ENCODE results near the gene TRAPPC2.
"Not testable (repeated sequence)": the region's sequence is repeated elsewhere in the genome, so short reads cannot be mapped to it uniquely, and the experiment has no call there.

DNA sequence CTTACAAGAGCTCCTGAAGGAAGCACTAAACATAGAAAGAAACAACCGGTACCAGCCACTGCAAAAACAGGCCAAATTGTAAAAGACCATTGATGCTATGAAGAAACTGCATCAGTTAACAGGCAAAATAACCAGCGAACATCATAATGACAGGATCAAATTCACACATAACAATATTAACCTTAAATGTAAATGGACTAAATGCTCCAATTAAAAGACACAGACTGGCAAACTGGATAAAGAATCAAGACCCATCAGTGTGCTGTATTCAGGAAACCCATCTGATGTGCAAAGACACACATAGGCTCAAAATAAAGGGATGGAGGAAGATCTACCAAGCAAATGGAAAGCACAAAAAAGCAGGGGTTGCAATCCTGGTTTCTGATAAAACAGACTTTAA lies 7.8 kb downstream of the TRAPPC2 start:
- TF ChIP-seq, protein P1, sequence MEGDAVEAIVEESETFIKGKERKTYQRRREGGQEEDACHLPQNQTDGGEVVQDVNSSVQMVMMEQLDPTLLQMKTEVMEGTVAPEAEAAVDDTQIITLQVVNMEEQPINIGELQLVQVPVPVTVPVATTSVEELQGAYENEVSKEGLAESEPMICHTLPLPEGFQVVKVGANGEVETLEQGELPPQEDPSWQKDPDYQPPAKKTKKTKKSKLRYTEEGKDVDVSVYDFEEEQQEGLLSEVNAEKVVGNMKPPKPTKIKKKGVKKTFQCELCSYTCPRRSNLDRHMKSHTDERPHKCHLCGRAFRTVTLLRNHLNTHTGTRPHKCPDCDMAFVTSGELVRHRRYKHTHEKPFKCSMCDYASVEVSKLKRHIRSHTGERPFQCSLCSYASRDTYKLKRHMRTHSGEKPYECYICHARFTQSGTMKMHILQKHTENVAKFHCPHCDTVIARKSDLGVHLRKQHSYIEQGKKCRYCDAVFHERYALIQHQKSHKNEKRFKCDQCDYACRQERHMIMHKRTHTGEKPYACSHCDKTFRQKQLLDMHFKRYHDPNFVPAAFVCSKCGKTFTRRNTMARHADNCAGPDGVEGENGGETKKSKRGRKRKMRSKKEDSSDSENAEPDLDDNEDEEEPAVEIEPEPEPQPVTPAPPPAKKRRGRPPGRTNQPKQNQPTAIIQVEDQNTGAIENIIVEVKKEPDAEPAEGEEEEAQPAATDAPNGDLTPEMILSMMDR (IDR thresholded peaks at IDR 0.05), result not testable (repeated sequence)
- not testable (repeated sequence) for TF ChIP-seq EP300, POLR2A, POLR2AphosphoS5 (IDR thresholded peaks at IDR 0.05)
